Hindlimb muscle (tissue), 1 donor: ENCODE measurements around the gene AQP12A. TPM values are rescaled to one million over a fixed set of nuclear protein-coding genes. Genes with fewer than 3 reads are reported as not detected.

Experiments
- DNase-seq: peaks from one replicate; pipeline ENCODE4 v3.0.0-alpha.2; 2013
- polyA plus RNA-seq: library from polyadenylated mRNA; unstranded; fragments of 120-200 nt; gene quantifications from one replicate; pipeline ENCODE4 v1.2.1, GENCODE V29; 2013; ENCODE audit not compliant: insufficient read length

The AQP12A gene
- polyA plus RNA-seq, 1 donor = 0.74 TPM

- DNase-seq = no peak
Observed at GRCh38 chr2:240745962-240746361, 54.3 kb downstream of the AQP12A start.

DNA sequence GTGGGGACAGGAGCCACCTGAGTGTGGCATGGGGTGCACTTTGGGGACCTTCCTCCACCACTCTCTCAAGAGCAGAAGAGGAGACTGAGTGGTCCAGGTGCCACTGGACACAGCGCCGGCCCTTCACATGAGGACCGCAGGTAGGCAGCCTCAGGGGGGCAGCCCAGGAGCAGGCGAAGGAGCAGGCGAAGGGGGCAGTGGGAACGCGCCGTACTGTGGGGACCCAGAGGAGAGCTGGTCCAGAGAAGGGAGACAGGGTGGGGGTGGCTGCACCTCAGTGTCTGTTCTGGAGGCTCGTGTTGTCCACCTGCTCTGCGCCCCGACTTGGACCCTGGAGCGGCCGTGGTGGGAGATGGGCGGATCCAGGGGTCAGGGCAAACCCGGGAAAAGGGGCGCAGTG, 55.0 kb downstream of the AQP12A start:
- DNase-seq = no peak

DNA sequence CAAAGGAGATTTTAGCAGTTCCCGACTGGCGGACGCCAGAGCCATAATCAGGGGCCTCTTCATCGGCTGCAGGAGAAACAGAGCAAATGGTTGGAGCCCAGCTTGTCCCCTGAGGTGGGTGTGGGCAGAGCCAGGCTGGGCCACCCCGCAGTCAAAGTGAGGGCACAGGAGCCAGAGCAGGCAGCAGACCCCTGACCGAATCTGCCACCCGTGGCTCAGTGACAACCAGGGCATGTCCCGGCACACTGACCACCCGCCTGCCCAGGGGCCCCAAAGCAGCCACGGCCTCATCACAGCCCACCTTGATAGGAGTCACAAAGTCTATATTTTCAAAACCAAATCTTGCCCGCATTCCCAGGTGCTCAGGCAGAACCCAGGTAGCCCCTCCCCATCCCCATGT, 55.6 kb downstream of the AQP12A start:
- no peak for DNase-seq

Other genes starting within 250 kb of the AQP12A start
- 11.4 TPM for gene ANKMY1, start 133.9 kb upstream of the AQP12A start, polyA plus RNA-seq
- gene DUSP28, start 131.5 kb upstream of the AQP12A start, polyA plus RNA-seq = 12.6 TPM
- gene RNPEPL1, start 123.4 kb upstream of the AQP12A start, polyA plus RNA-seq = 35.0 TPM
- gene CAPN10, start 105.1 kb upstream of the AQP12A start, polyA plus RNA-seq = 16.7 TPM
- 2.5 TPM for gene GPR35, start 66.4 kb upstream of the AQP12A start, polyA plus RNA-seq
- 1.6 TPM for gene AQP12B, start 9.0 kb upstream of the AQP12A start, polyA plus RNA-seq
- gene KIF1A, start 128.4 kb downstream of the AQP12A start, polyA plus RNA-seq = 4.4 TPM
- gene AGXT, start 177.0 kb downstream of the AQP12A start, polyA plus RNA-seq = not detected
- gene MAB21L4, start 204.3 kb downstream of the AQP12A start, polyA plus RNA-seq = 0.10 TPM
- 0.22 TPM for gene CROCC2, start 214.5 kb downstream of the AQP12A start, polyA plus RNA-seq